Measurements from ENCODE around the gene ATRN. TPM values are rescaled to one million over a fixed set of nuclear protein-coding genes. Genes with fewer than 3 reads are reported as not detected.

The ATRN gene
- total and polyA plus RNA-seq, 2 donors (not counting 3 experiments of a cell fraction or from before 2014, with no cell fraction given) = 32.3 to 33.1 TPM

- no peak for TF ChIP-seq POLR2AphosphoS5 (IDR thresholded peaks at IDR 0.05; ENCODE audit: insufficient read depth, low read depth, low read length)
- no peak for TF ChIP-seq EZH2 (IDR thresholded peaks at IDR 0.05; ENCODE audit: borderline replicate concordance, low read depth, low read length, severe bottlenecking)
- no peak for TF ChIP-seq JUN (IDR thresholded peaks at IDR 0.05; ENCODE audit: borderline replicate concordance, insufficient read depth, insufficient read length, low read depth)
- TF ChIP-seq FOS (IDR thresholded peaks at IDR 0.05; ENCODE audit: borderline replicate concordance, insufficient read depth, low read length) = no peak
- TF ChIP-seq GATA2 (IDR thresholded peaks at IDR 0.05; ENCODE audit: insufficient read depth, insufficient read length, low read depth, low read length) = no peak
- no peak for TF ChIP-seq CTCF (IDR thresholded peaks at IDR 0.05; ENCODE audit: extremely low read depth in 1 of 2, insufficient read depth in 1 of 2, low read depth in 1 of 2, low read length in 2 of 2)
- TF ChIP-seq POLR2A (IDR thresholded peaks at IDR 0.05; ENCODE audit: low read depth, low read length) = no peak
- no peak for TF ChIP-seq MAX (IDR thresholded peaks at IDR 0.05; ENCODE audit: insufficient read depth, insufficient read length)
- TF ChIP-seq MYC (IDR thresholded peaks at IDR 0.05; ENCODE audit: low read depth, low read length) = no peak
- Histone ChIP-seq H4K20me1 (replicated peaks; ENCODE audit: control insufficient read depth, extremely low read depth, insufficient read depth, low read length) (peaks cover 4% of the 10 kb centered on the region), H3K36me3 (ENCODE audit: control insufficient read depth in 2 of 2, extremely low read depth in 1 of 2, insufficient read depth in 2 of 2, low read length in 2 of 2) (no peaks in the 10 kb centered on the region), H3K27ac (ENCODE audit: insufficient read depth, low read depth, low read length) (no peak overlapping the region), H3K4me1 (ENCODE audit: control insufficient read depth, extremely low read depth, insufficient read depth, low read length) (no peaks in the 10 kb centered on the region), H2AFZ (ENCODE audit: low read depth, low read length) (no peak overlapping the region), H3K9ac (replicated peaks; ENCODE audit: extremely low read depth, insufficient read depth, low read length) (no peak overlapping the region), H3K4me2 (ENCODE audit: insufficient read depth, low read length) (no peak overlapping the region), H3K4me3 (replicated peaks in 1 of 3; ENCODE audit: insufficient read depth in 1 of 3, low read depth in 1 of 3, low read length in 3 of 3) (no peak overlapping the region), H3K9me1 (replicated peaks; ENCODE audit: control insufficient read depth, extremely low read depth, insufficient read depth, low read length) (no peaks in the 10 kb centered on the region), H3K79me2 (ENCODE audit: control insufficient read depth, insufficient read depth, low read length) (no peaks in the 10 kb centered on the region), H3K9me3 (replicated peaks; ENCODE audit: control insufficient read depth, insufficient read depth, low read length) (no peaks in the 10 kb centered on the region), H3K27me3 (ENCODE audit: control insufficient read depth in 2 of 2, insufficient read depth in 2 of 2, low read length in 2 of 2) (no peaks in the 10 kb centered on the region)
- FAIRE-seq = no peak
- ChIA-PET CTCF (interaction anchor here (1.6 kb wide), 1 partner anchor 48 kb away, joined by 6 read pairs; no protein-coding TSS in a partner anchor), POLR2A (no interaction called here)
- dilution Hi-C loops (cut with MboI; ENCODE audit: extremely low pct_ligation_motif_present, low sequenced_read_pairs) = no loop called here
- BruUV-seq (replicated peaks) = no TSS peak
- DNase-seq (ENCODE audit: low read depth, low spot score) = no peak
- intact Hi-C loops (cut with micrococcal nuclease) = no loop called here
Measured at GRCh38 chr20:3515379-3516170, 44.8 kb downstream of the ATRN start.
